Progenitor cell of endocrine pancreas (in vitro differentiated cells): ENCODE measurements around the gene ITGA8. TPM values are rescaled to one million over a fixed set of nuclear protein-coding genes. Genes with fewer than 3 reads are reported as not detected.

Experiments
- DNase-seq: peaks from one replicate; pipeline ENCODE4 v3.0.0; 2021; ENCODE audit warnings: low spot score; ENCODE audit not compliant: unreplicated experiment
- H3K27ac Mint-ChIP-seq: 2 replicates; pipeline ENCODE4 v1.8.0; 2021; ENCODE audit warnings: mild to moderate bottlenecking, moderate library complexity, mixed read lengths
- H3K27me3 Mint-ChIP-seq: 2 replicates; pipeline ENCODE4 v1.8.0; 2021; ENCODE audit warnings: mixed read lengths
- H3K36me3 Mint-ChIP-seq: 2 replicates; pipeline ENCODE4 v1.8.0; 2022; ENCODE audit warnings: mixed read lengths; ENCODE audit not compliant: insufficient read depth
- H3K4me1 Mint-ChIP-seq: 2 replicates; pipeline ENCODE4 v1.8.0; 2021; ENCODE audit warnings: low read depth, mixed read lengths
- H3K4me3 Mint-ChIP-seq: 2 replicates; pipeline ENCODE4 v1.8.0; 2021; ENCODE audit warnings: low read depth, mild to moderate bottlenecking, moderate library complexity, mixed read lengths
- H3K9me3 Mint-ChIP-seq: 2 replicates; pipeline ENCODE4 v1.8.0; 2021; ENCODE audit warnings: low read depth, mixed read lengths
- total RNA-seq: library from RNA; stranded (reverse); gene quantifications from 2 replicates; pipeline ENCODE4 v1.2.1, GENCODE V29; 2021
- TF ChIP-seq, protein P1 (sequence below): fragments of 200-600 bp; sonication (generic); IDR thresholded peaks from one replicate; pipeline ENCODE4 v1.5.0; 2021; ENCODE audit warnings: antibody characterized with exemption, mild to moderate bottlenecking; ENCODE audit not compliant: unreplicated experiment

ITGA8 gene
- total RNA-seq, 1 donor from 2014 or later: not detected

DNA sequence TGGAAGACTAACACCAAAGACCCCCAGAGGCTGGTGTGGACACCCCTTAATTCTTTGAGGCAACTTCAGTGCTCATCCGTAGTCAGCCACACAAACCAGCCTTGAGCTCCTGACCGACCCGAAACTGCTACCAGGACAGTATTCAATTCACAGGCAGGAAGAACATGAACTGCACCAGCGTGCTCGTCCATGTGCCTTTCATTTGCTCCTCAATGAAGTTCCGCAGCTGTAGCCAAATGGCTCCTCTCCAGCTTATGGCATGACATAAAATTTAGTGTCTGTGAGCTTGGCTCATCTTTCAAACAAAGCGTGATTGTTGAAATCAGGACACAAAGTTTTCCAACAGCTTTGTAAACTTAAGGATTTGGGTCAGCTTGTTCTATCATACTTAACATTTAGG lies 204.5 kb downstream of the ITGA8 start:
- no peak for DNase-seq
- Mint-ChIP-seq H3K9me3 (no peaks in the 10 kb centered on the region), H3K4me1 (no peaks in the 10 kb centered on the region), H3K27ac (no peak overlapping the region), H3K36me3 (no peaks in the 10 kb centered on the region), H3K4me3 (no peak overlapping the region), H3K27me3 (no peaks in the 10 kb centered on the region)
- TF ChIP-seq, protein P1, sequence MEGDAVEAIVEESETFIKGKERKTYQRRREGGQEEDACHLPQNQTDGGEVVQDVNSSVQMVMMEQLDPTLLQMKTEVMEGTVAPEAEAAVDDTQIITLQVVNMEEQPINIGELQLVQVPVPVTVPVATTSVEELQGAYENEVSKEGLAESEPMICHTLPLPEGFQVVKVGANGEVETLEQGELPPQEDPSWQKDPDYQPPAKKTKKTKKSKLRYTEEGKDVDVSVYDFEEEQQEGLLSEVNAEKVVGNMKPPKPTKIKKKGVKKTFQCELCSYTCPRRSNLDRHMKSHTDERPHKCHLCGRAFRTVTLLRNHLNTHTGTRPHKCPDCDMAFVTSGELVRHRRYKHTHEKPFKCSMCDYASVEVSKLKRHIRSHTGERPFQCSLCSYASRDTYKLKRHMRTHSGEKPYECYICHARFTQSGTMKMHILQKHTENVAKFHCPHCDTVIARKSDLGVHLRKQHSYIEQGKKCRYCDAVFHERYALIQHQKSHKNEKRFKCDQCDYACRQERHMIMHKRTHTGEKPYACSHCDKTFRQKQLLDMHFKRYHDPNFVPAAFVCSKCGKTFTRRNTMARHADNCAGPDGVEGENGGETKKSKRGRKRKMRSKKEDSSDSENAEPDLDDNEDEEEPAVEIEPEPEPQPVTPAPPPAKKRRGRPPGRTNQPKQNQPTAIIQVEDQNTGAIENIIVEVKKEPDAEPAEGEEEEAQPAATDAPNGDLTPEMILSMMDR: no peak

DNA sequence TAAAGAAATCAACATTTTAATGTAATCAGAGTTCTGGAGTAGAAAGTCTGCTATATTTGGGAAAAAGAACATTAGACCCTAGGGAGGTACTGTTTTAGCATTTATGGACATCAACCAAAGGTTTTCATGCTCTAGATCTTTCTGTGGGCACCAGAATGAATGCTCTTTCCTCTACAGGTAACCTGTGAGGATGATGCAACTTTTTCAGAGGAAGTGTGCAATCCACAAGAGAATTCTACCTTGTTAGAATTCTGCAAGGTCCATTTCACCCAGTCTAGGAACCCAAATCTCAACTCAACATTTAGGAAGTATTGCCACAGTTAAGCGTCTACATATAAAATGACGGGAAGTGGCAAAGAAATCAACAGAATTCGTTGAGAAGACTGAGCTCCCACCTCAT lies 208.8 kb downstream of the ITGA8 start:
- Mint-ChIP-seq H3K4me3 (no peak overlapping the region), H3K27ac (no peak overlapping the region), H3K36me3 (no peaks in the 10 kb centered on the region), H3K27me3 (no peaks in the 10 kb centered on the region), H3K9me3 (peaks cover 7% of the 10 kb centered on the region), H3K4me1 (no peaks in the 10 kb centered on the region)
- TF ChIP-seq, protein P1: no peak
- no peak for DNase-seq

DNA sequence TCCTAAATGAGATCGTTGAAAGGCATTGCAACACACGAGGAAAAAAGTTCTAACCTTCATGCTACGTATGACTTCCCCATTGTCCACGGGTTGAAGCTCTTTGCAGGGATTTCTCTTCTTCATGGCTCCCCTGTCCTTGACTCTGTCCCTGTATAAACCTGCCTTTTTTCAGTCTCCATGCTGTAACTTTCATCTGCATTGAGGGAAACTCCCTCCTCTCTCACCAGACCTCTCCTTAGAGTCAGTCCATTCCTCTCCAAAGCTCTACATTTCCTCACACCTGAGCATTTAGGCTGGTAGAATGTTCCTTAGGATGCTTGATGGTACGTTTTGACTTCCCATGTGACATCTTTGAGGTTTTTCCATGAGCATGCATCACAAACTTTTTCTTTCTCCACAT lies 214.4 kb downstream of the ITGA8 start:
- no peak overlapping the region for H3K27ac Mint-ChIP-seq
- TF ChIP-seq, protein P1: no peak
- DNase-seq: no peak
- H3K36me3 Mint-ChIP-seq: no peaks in the 10 kb centered on the region
- H3K4me1 Mint-ChIP-seq: no peaks in the 10 kb centered on the region
- peaks cover 15% of the 10 kb centered on the region for H3K27me3 Mint-ChIP-seq
- peaks cover 7% of the 10 kb centered on the region for H3K9me3 Mint-ChIP-seq
- H3K4me3 Mint-ChIP-seq: no peak overlapping the region

DNA sequence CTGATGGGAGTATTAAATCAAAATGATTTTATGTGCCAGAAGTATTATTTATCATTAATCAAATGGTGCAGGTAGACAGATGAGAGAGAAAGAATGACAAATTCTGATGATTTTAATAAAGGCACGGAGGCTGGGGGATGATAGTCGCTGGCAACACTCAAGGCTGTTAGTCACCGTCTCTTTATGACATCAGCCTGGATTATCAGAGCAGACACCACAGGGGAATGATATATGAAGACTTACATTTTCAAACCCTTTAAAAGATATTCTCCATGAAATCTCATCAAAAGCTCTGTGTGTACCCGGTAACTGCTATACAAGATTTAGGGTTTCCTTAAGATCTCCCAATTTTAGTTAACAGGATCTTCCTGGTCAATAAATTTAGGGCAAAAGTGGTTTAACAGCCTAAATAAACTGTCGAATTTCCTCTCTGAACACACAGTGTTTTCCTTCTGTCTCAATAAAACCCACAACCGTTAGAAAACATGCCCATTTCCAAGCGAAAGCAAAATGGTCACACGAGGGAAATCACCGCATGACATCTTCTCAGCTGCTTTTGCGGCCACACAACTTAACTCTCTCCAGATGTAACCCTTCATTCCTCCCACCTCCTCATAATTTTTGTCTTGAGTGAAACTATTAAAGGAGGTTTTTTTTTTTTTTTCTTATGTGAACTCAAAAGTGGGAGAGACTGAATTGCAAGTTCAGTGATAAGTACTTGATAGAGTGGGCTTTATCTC lies 215.5 kb downstream of the ITGA8 start:
- no peaks in the 10 kb centered on the region for H3K36me3 Mint-ChIP-seq
- peaks cover 14% of the 10 kb centered on the region for H3K9me3 Mint-ChIP-seq
- TF ChIP-seq, protein P1: no peak
- H3K27me3 Mint-ChIP-seq: peaks cover 15% of the 10 kb centered on the region
- DNase-seq: no peak
- H3K4me1 Mint-ChIP-seq: no peaks in the 10 kb centered on the region
- no peak overlapping the region for H3K27ac Mint-ChIP-seq
- H3K4me3 Mint-ChIP-seq: no peak overlapping the region

DNA sequence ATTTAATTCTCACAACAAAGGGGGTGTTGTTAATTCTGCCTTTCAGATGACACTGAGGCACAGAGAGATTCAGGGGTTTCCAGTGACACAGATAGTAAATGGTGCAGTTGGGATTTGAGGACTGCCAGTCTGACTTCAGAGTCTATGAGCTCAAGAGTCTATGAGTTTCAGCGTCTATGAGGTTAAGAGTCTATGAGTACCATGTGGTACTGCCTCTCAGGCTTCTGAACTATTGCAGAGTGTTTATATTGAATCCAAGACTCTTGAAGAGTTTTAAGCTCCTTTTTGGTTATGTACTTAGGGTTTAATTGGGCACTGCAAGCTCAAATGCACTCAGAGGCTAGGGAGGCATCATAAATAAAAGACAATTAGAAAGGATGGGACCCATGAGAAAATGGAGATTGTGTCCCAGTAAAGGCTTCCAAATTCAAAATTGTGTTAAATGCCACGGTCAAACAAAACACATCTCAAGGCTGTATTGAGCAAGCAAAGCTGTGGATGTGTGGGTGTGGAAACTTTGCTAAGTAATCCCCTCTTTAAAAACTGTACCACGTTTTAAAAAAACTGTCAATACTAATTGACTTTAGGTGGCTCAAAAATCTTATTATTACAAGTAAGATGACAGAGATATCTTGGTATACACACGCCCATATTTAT lies 224.7 kb downstream of the ITGA8 start:
- Mint-ChIP-seq H3K36me3 (no peaks in the 10 kb centered on the region), H3K4me3 (no peak overlapping the region), H3K27me3 (no peaks in the 10 kb centered on the region), H3K27ac (no peak overlapping the region), H3K4me1 (peaks cover 11% of the 10 kb centered on the region), H3K9me3 (peaks cover 10% of the 10 kb centered on the region)
- TF ChIP-seq, protein P1: no peak
- no peak for DNase-seq
